Fibroblast of pulmonary artery (primary cell): ENCODE measurements around the gene STAC3.
"Not testable (repeated sequence)": the region's sequence is repeated elsewhere in the genome, so short reads cannot be mapped to it uniquely, and the experiment has no call there.

Source experiments
- DNase-seq: peaks from one replicate; pipeline ENCODE4 v3.0.0-alpha.2; 2010; ENCODE audit warnings: low read depth
- H3K4me3 ChIP-seq: replicated peaks from 2 replicates; pipeline ENCODE4 v1.5.1; 2011; ENCODE audit warnings: low read depth, mild to moderate bottlenecking, control low read depth, low read length, moderate library complexity
- TF ChIP-seq, protein P1 (sequence below): IDR thresholded peaks from 2 replicates; pipeline ENCODE4 v1.5.1; 2011; ENCODE audit warnings: mild to moderate bottlenecking, control low read depth, low read length, inconsistent platforms; ENCODE audit errors: missing control alignments

STAC3 gene

DNA sequence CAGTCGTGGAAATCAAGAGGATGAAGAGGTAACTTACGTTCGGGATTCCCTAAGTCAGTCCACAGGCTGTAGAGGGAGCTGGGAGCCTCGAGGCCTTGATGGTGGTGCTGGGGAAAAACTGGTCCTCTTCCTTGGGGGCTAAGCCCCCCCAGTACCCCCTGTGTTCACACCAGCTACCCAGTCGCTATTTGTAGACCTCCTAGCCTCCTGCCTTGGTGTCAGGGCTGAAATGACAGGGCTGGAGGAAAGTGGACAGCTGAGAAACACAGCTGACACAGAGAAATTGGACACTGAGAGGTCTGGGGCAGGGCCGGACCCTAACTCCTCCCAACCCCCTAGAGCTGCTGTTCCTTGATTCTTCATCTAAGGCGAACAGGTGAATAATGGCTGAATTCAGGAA is at the start of gene STAC3:
Gene STAC3, minus strand, starts transcription at position 232 of the 400 bp plus-strand sequence. CDS start 1,551 bp downstream, outside the sequence.
- no peak within 1 kb of the TSS for H3K4me3 ChIP-seq
- no peak for DNase-seq
- TF ChIP-seq, protein P1, sequence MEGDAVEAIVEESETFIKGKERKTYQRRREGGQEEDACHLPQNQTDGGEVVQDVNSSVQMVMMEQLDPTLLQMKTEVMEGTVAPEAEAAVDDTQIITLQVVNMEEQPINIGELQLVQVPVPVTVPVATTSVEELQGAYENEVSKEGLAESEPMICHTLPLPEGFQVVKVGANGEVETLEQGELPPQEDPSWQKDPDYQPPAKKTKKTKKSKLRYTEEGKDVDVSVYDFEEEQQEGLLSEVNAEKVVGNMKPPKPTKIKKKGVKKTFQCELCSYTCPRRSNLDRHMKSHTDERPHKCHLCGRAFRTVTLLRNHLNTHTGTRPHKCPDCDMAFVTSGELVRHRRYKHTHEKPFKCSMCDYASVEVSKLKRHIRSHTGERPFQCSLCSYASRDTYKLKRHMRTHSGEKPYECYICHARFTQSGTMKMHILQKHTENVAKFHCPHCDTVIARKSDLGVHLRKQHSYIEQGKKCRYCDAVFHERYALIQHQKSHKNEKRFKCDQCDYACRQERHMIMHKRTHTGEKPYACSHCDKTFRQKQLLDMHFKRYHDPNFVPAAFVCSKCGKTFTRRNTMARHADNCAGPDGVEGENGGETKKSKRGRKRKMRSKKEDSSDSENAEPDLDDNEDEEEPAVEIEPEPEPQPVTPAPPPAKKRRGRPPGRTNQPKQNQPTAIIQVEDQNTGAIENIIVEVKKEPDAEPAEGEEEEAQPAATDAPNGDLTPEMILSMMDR = no peak

DNA sequence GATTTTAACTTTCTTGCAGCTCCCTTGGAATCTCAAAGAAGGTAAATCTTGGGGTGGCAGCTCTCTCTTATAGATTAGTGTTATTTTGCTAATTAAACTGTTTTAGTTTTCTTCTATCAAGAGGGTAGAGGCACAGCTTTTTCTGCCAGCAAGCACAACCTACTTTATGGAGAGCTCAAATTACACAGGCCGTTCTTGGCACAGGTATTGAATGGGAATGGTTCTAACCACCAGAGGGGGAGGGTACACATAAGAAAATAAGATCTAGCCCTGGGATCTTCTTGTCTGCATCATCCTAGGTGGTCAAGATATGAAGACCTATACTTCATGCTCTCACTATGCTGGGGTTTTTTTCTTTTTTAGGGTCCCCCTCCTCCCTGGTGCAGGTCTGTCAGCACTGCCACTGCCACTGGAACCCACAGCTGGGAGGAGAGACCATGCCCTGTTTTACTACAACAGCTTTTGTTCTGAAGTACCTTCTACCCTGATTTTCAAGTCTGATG is 48.6 kb upstream of the STAC3 start:
- no peak overlapping the region for H3K4me3 ChIP-seq
- no peak for DNase-seq
- TF ChIP-seq, protein P1 = no peak

DNA sequence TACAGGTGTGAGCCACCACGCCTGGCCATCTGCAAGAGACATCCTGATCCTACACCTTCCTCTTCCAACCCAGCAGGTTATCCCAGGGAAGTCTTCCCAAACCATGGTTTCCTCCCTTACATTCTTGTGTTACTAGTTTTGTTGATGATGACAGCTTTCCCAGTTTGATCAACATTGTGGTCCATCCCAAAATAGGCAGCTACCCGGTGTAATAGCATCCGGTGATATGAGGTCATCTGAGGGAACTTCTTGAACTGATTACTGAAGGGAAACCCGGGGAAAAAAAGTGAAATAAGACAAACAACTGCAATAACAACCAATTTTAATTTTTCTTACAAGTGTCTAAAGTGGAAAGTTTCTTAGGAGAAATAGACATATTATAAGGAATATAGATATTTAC is 45.3 kb upstream of the STAC3 start:
- TF ChIP-seq, protein P1 = no peak
- no peak overlapping the region for H3K4me3 ChIP-seq
- no peak for DNase-seq

DNA sequence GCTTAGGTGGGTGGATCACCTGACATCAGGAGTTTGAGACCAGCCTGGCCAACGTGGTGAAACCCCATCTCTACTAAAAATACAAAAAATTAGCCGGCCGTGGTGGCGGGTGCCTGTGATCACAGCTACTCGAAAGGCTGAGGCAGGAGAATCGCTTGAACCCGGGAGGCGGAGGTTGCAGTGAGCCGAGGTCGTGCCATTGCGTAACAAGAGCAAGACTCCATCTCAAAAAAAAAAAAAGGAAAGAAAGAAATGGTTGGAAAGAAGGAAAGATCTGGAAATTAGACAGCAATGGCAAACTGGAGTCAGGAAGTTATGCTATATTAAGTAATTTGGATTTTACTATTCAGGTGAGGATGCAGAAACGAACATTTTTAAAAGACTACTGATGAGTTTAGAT is 31.1 kb upstream of the STAC3 start:
- H3K4me3 ChIP-seq, DNase-seq: not testable (repeated sequence)

DNA sequence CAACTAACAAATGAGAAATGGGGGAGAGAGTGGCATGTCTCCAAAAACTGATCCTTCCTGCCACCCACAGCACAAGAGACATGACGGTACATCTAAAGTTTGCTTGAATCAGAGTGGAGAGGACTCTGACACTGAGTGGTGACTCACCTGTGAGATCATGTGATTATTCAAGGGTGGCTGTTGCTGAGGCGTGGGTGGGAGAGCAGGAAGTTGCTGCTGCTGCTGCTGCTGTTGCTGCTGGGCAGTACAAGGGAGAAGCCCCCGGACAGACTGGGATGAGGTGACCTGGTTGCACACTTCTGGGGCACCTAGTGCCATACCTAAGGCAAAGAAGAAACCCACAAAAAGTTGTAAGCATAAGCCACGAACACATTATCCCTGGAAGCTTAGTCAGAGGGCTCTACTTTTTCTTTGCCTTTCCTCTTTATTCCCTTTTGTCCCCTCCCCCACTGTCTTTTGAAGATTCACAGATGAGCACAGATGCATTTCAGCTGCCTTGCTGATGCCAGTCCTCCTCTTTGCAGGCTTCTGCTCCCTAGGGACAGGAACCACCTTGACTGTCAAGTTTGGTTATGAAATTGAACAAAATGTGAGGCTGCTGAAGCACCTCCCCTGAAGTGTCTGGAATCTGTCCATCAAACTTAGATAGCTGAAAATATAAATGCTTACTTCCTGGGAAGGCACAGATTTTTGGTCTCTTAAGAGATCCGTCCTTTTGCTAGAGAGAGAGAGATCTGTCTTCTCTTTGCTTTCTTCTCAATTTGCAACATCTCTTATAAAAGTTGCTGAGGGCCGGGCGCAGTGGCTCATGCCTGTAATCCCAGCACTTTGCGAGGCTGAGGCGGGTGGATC is 29.4 kb upstream of the STAC3 start:
- H3K4me3 ChIP-seq = no peak overlapping the region
- TF ChIP-seq, protein P1 = no peak
- peak; percentile 95 for DNase-seq

DNA sequence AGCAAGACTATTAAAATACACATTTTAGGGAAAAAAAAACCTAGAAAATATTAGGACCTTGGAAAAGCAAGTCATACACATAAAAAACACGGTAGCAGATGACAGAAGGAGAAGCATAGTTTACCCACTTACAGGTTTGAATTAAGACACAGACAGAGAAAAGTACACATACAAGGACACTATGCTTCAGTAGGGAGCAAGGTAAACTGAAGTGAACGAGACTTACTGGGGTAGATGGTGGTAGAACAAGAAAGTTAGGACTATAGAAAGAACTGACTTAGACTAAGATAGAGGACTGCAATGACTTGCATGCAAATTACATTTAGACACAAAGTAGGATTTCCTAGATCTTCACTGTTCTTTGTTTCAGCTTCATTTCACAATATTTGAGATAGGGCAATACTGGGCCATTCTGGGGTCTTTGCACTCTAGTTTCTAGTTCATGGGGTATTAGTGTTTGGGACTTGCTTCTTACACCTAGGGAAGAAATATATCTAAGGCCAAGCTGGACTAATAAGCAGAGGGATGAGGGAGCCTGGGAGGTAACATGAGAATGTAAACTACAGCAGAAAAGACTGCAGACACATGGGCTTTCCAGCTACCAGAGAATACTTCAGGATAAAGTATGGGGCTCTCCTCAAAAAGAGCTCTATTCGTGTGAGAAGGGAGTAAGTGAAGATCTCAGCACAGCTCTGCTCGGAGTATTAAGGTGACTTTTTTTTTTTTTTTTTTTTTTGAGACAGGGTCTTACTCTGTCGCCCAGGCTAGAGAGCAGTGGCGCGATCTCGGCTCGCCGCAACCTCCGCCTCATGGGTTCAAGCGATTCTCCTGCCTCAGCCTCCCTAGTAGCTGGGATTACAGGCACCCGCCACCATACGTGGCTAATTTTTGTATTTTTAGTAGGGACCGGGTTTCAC is 27.7 kb upstream of the STAC3 start:
- no peak for DNase-seq
- TF ChIP-seq, protein P1 = no peak
- no peak overlapping the region for H3K4me3 ChIP-seq

DNA sequence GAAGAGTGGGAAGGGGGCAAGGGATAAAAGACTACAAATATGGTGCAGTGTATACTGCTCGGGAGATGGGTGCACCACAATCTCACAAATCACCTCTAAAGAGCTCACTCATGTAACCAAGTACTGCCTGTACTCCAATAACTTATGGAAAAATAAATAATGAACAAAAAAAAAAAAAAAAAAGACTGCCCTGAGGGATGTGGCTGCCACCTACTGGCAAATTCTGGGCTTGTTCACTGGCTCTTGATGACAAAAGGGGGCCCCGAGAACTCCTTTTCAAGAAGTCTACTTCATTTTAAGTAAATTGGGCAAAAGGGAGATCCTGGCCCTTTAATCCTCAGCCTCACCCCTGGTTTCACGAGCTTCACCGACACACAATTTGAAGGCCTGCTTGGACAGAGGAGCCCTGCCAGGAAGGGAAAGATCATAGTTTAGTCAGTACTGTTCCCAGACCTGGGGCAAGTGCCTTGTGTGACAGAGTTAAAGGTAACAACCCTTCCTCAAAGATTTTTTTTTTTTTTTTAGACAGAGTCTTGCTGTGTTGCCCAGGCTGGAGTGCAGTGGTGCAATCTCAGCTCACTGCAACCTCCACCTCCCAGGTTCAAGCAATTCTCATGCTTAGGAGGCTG is 26.1 kb upstream of the STAC3 start:
- H3K4me3 ChIP-seq = no peak overlapping the region
- TF ChIP-seq, protein P1 = peak; percentile 55
- peak; percentile 51 for DNase-seq

DNA sequence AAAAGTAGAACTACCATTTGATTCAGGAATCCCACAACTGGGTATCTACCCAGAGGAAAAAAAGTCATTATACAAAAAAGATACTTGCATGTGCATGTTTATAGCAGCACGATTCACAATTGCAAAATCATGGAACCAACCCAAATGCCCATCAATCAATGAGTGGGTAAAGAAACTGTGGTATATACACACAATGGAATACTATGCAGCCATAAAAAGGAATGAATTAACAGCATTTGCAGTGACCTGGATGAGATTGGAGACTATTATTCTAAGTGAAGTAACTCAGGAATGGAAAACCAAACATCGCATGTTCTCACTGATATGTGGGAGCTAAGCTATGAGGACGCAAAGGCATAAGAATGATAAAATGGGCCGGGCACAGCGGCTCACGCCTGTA is 25.2 kb upstream of the STAC3 start:
- not testable (repeated sequence) for H3K4me3 ChIP-seq, DNase-seq
